Omental fat pad (tissue), 4 donors: Measurements from ENCODE around the gene SNX8. TPM values are rescaled to one million over a fixed set of nuclear protein-coding genes. Genes with fewer than 3 reads are reported as not detected.

Source experiments
- ATAC-seq: fragments of 150-250 bp; one replicate; pipeline ENCODE4 v1.9.1; 2016; ENCODE audit warnings: mild to moderate bottlenecking, moderate library complexity; ENCODE audit not compliant: low FRiP score
- DNase-seq: peaks from one replicate; pipeline ENCODE4 v3.0.0-alpha.2; 2019; ENCODE audit warnings: low spot score
- total RNA-seq, 4 donors: library from RNA; depleted of rRNA; stranded (reverse); fragments of >200 nt; gene quantifications; one replicate each; pipeline ENCODE4 v1.1.0, GENCODE V29; 2016
- TF ChIP-seq, protein P1 (sequence below), 3 donors: fragments of 450-650 bp; IDR thresholded peaks; one replicate each; pipeline ENCODE4 v1.5.1; 2016 to 2017; ENCODE audit warnings: antibody characterized with exemption in 3 of 3, mild to moderate bottlenecking in 3 of 3, moderate library complexity in 2 of 3

Gene SNX8
- total RNA-seq, 4 donors from 2014 or later = 18.6 to 50.1 (median 26.7) TPM

DNA sequence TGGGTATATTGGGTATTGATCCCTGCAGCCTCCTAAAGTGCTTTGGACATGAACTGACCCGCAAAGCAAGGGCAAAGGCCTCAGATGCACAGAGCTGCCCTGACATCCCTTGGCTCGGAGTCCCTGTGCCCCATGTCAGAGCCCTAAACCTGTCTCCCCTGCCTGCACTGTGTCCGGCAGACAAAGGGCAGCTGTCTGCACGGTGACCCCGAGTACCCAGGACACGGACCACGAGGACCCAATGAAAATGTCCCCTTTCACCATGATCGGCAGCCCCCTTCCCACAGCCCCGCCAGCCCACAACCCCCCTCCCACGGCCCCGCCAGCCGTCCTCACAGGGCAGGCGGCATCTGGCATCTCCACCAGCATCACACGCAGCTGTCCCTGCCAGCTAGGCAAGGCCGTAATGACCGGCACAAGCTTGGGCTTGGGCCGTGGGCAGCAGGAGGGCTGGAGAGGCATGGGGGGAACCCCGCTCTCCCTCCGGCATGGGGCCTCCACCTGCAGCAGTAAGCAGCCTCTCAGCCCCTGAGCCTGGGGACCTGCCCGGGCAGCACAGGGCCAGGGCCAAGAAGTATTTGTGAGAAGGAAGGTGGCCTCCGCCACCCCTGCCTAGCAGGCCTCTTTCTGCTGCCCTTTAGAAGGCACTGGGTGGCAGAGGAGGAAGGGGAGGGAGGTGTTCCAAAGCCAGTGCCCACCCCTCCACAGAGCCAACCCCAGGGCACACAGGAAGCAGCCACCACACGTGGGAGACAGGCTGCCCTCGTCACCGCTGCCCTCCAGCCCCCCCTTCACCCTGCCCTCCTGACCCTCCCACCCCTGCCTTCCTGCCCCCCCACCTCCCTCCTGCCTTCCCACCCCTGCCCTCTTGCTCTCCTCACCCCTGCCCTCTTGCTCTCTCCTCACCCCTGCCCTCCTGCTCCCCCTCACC, 62.1 kb downstream of the SNX8 start:
- DNase-seq (no peak), ATAC-seq (no peak)

DNA sequence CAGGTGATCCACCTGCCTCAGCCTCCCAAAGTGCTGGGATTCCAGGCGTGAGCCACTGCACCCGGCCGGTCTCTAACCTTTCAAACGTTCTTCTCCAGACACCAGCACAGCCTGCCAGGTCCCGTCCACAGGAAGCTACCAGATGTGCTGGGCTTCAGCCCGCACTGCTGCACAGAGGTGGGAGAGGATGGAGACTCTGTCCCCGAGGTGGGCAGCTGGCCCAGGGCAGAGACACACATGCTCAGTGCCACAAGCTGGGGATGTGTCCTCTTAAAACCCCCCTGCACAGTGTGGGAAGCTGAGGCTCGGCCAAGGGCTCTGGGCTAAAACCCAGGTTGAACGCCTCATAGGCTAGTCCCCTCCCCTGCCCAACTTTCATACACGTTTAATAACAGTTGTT, 62.9 kb downstream of the SNX8 start:
- no peak for ATAC-seq
- TF ChIP-seq, protein P1, sequence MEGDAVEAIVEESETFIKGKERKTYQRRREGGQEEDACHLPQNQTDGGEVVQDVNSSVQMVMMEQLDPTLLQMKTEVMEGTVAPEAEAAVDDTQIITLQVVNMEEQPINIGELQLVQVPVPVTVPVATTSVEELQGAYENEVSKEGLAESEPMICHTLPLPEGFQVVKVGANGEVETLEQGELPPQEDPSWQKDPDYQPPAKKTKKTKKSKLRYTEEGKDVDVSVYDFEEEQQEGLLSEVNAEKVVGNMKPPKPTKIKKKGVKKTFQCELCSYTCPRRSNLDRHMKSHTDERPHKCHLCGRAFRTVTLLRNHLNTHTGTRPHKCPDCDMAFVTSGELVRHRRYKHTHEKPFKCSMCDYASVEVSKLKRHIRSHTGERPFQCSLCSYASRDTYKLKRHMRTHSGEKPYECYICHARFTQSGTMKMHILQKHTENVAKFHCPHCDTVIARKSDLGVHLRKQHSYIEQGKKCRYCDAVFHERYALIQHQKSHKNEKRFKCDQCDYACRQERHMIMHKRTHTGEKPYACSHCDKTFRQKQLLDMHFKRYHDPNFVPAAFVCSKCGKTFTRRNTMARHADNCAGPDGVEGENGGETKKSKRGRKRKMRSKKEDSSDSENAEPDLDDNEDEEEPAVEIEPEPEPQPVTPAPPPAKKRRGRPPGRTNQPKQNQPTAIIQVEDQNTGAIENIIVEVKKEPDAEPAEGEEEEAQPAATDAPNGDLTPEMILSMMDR (IDR thresholded peaks at IDR 0.05) = no peak

More for the DNA sequence above, 62.1 kb downstream of the SNX8 start:
- TF ChIP-seq, protein P1 (IDR thresholded peaks at IDR 0.05) = no peak

GRCh38 chr7:2249744-2250323, 64.4 kb downstream of the SNX8 start:
- TF ChIP-seq, protein P1 (IDR thresholded peaks at IDR 0.05) = no peak
- DNase-seq = no peak
- ATAC-seq = no peak

More for the DNA sequence above, 62.9 kb downstream of the SNX8 start:
- DNase-seq = no peak

DNA sequence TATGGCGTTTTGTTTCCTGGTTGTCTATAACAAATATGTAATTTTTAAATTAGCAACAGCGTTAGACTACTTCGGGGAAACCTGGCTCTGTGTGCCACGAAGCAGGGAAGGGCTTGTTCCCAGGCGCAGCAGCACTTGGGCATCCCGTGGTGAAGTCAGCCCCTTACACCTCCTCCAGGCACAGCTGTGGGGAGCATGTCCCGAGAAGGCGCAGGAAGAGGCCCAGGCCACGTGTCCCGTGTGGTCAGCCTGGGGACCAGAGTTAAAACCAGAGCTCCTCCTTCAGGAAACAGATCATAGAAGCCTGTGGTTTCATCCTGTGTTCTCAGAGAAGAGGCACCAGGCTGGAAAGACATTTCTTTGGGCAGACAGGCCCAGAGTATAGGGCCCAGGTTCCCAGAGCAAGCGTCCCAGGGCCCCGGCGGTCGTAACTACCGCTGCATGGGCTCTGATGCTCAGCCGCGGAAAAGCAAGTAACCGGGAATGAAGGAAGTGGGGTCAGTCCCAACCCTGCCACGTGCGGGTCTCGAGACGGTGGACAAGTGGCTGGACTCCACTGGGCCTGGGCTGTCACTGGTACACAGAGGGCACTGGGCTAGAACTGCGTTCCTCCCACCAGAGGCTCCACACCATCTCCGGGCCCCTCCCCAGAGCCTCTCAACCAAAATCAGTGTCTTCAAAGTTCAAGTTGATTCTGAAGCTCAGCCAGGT, 65.1 kb downstream of the SNX8 start:
- TF ChIP-seq, protein P1 (IDR thresholded peaks at IDR 0.05) = no peak
- DNase-seq = no peak
- peak; percentile 20 for ATAC-seq

- ATAC-seq = no peak
- no peak for DNase-seq
- TF ChIP-seq, protein P1 (IDR thresholded peaks at IDR 0.05) = peak in 1 of 3 donors; percentile 18
These were observed 66.9 kb downstream of the SNX8 start for GRCh38 chr7:2247141-2247995.
